Measurements from ENCODE around the gene PDLIM5. TPM values are rescaled to one million over a fixed set of nuclear protein-coding genes. Genes with fewer than 3 reads are reported as not detected.
"Not testable (repeated sequence)": the region's sequence is repeated elsewhere in the genome, so short reads cannot be mapped to it uniquely, and the experiment has no call there.

PDLIM5 gene
- total RNA-seq, 4 donors from 2014 or later: 90.5 to 148 (median 115) TPM

GRCh38 chr4:94650690-94651089 lies 198.9 kb downstream of the PDLIM5 start:
- H3K27ac ChIP-seq: no peak overlapping the region
- H3K27me3 ChIP-seq: no peaks in the 10 kb centered on the region
- H3K9me3 ChIP-seq: no peaks in the 10 kb centered on the region
- WGBS: 67% methylated on average over 3 of the region's 3 CpGs
- no peak for DNase-seq (ENCODE audit: low spot score in 2 of 2)
- H3K4me3 ChIP-seq: no peak overlapping the region
- H3K36me3 ChIP-seq: peaks cover 24% of the 10 kb centered on the region
- no peak for TF ChIP-seq POLR2A (IDR thresholded peaks at IDR 0.05)
- no peak for TF ChIP-seq POLR2AphosphoS5 (IDR thresholded peaks at IDR 0.05)
- no peak for TF ChIP-seq EP300 (IDR thresholded peaks at IDR 0.05)
- TF ChIP-seq, protein P1, sequence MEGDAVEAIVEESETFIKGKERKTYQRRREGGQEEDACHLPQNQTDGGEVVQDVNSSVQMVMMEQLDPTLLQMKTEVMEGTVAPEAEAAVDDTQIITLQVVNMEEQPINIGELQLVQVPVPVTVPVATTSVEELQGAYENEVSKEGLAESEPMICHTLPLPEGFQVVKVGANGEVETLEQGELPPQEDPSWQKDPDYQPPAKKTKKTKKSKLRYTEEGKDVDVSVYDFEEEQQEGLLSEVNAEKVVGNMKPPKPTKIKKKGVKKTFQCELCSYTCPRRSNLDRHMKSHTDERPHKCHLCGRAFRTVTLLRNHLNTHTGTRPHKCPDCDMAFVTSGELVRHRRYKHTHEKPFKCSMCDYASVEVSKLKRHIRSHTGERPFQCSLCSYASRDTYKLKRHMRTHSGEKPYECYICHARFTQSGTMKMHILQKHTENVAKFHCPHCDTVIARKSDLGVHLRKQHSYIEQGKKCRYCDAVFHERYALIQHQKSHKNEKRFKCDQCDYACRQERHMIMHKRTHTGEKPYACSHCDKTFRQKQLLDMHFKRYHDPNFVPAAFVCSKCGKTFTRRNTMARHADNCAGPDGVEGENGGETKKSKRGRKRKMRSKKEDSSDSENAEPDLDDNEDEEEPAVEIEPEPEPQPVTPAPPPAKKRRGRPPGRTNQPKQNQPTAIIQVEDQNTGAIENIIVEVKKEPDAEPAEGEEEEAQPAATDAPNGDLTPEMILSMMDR (IDR thresholded peaks at IDR 0.05): no peak
- no peaks in the 10 kb centered on the region for H3K4me1 ChIP-seq

GRCh38 chr4:94653095-94653649 lies 201.4 kb downstream of the PDLIM5 start:
- Histone ChIP-seq H3K4me3 (no peak overlapping the region), H3K36me3 (peaks cover 29% of the 10 kb centered on the region), H3K27ac (no peak overlapping the region), H3K27me3 (no peaks in the 10 kb centered on the region), H3K4me1 (no peaks in the 10 kb centered on the region), H3K9me3 (no peaks in the 10 kb centered on the region)
- no peak for DNase-seq (ENCODE audit: low spot score in 2 of 2)
- TF ChIP-seq POLR2A (IDR thresholded peaks at IDR 0.05) (no peak), POLR2AphosphoS5 (IDR thresholded peaks at IDR 0.05) (no peak), EP300 (IDR thresholded peaks at IDR 0.05) (no peak)
- TF ChIP-seq, protein P1 (IDR thresholded peaks at IDR 0.05): no peak
- WGBS: 76% methylated on average over 3 of the region's 3 CpGs

DNA sequence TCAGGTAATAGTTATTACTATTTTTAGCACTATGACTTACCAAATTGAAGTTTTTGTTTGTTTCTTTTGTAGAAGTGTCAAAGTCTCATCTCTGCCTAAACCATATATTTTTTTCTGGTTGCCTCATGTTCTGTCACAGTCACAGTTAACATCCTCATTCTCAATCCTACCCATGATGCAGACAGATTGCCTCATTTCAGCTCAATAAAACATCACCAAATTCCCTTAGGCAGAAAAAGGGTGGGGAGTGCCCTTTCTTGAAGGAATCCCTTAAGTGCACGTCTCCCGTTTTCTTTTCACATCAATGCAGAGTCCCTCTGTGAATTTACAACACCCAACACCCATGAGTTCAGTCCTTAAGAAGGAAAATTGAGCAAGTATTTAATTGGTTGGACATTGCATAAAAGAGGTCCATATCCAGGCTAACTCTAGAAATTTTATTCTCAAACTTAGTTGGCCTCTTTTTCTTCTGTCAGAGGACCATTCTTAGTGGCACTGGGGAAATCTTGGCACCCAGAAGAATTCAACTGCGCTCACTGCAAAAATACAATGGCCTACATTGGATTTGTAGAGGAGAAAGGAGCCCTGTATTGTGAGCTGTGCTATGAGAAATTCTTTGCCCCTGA lies 202.4 kb downstream of the PDLIM5 start:
- Histone ChIP-seq H3K36me3 (peaks cover 23% of the 10 kb centered on the region), H3K9me3 (no peaks in the 10 kb centered on the region), H3K4me1 (no peaks in the 10 kb centered on the region), H3K27me3 (no peaks in the 10 kb centered on the region), H3K27ac (no peak overlapping the region), H3K4me3 (no peak overlapping the region)
- TF ChIP-seq POLR2A (IDR thresholded peaks at IDR 0.05): no peak
- TF ChIP-seq POLR2AphosphoS5 (IDR thresholded peaks at IDR 0.05): no peak
- TF ChIP-seq, protein P1 (IDR thresholded peaks at IDR 0.05): no peak
- TF ChIP-seq EP300 (IDR thresholded peaks at IDR 0.05): no peak
- no peak for DNase-seq (ENCODE audit: low spot score in 2 of 2)
- WGBS: 75% methylated on average over 3 of the region's 3 CpGs

DNA sequence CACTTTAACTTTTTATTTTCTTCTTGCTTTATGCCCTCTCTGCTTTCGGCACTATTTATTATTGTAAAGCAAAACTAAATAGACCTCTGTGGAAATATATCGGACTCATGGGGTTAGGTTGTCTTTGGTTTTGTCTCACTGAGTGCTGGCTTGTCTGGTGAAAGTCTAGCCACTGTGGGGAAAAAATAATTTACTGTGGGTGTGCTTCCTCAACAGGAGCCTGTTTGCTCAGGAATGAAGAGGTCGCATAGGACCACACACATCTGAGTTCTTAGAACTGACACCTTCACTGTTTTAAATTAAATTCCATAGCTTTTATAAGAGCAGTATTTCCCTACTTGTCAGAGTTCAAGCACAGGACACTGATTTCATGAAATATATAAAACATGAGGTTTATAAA lies 203.0 kb downstream of the PDLIM5 start:
- TF ChIP-seq, protein P1 (IDR thresholded peaks at IDR 0.05): no peak
- no peak for TF ChIP-seq EP300 (IDR thresholded peaks at IDR 0.05)
- TF ChIP-seq POLR2AphosphoS5 (IDR thresholded peaks at IDR 0.05): no peak
- no peak for TF ChIP-seq POLR2A (IDR thresholded peaks at IDR 0.05)
- peaks cover 24% of the 10 kb centered on the region for H3K36me3 ChIP-seq
- WGBS: 93% methylated on average over 3 of the region's 3 CpGs
- DNase-seq (ENCODE audit: low spot score in 2 of 2): no peak
- H3K9me3 ChIP-seq: no peaks in the 10 kb centered on the region
- no peak overlapping the region for H3K27ac ChIP-seq
- H3K4me3 ChIP-seq: no peak overlapping the region
- H3K4me1 ChIP-seq: no peaks in the 10 kb centered on the region
- no peaks in the 10 kb centered on the region for H3K27me3 ChIP-seq

GRCh38 chr4:94660614-94661013 lies 208.9 kb downstream of the PDLIM5 start:
- 58% methylated on average over 3 of the region's 3 CpGs for WGBS

GRCh38 chr4:94665021-94665420 lies 213.3 kb downstream of the PDLIM5 start:
- DNase-seq (ENCODE audit: low spot score in 2 of 2); H3K9me3 ChIP-seq; H3K27me3 ChIP-seq; H3K4me1 ChIP-seq; H3K4me3 ChIP-seq; H3K27ac ChIP-seq: not testable (repeated sequence)
- H3K36me3 ChIP-seq: peaks cover 16% of the 10 kb centered on the region
- 97% methylated on average over 5 of the region's 5 CpGs for WGBS

More at GRCh38 chr4:94660614-94661013, 208.9 kb downstream of the PDLIM5 start:
- Histone ChIP-seq H3K27me3 (no peaks in the 10 kb centered on the region), H3K4me1 (no peaks in the 10 kb centered on the region), H3K27ac (no peak overlapping the region), H3K4me3 (no peak overlapping the region), H3K36me3 (peaks cover 35% of the 10 kb centered on the region), H3K9me3 (no peaks in the 10 kb centered on the region)
- TF ChIP-seq POLR2A (IDR thresholded peaks at IDR 0.05) (no peak), EP300 (IDR thresholded peaks at IDR 0.05) (no peak), POLR2AphosphoS5 (IDR thresholded peaks at IDR 0.05) (no peak)
- TF ChIP-seq, protein P1 (IDR thresholded peaks at IDR 0.05): no peak
- DNase-seq (ENCODE audit: low spot score in 2 of 2): no peak

Measured in suprapubic skin (tissue), 4 donors.